NCI-H1436 (cell line): ENCODE results near the gene SRSF9.
"Not testable (repeated sequence)": the region's sequence is repeated elsewhere in the genome, so short reads cannot be mapped to it uniquely, and the experiment has no call there.

Experiments used
- DNase-seq: peaks from one replicate; lab custom pipeline; 2025; lab: John Stamatoyannopoulos, UW

Gene SRSF9

DNA sequence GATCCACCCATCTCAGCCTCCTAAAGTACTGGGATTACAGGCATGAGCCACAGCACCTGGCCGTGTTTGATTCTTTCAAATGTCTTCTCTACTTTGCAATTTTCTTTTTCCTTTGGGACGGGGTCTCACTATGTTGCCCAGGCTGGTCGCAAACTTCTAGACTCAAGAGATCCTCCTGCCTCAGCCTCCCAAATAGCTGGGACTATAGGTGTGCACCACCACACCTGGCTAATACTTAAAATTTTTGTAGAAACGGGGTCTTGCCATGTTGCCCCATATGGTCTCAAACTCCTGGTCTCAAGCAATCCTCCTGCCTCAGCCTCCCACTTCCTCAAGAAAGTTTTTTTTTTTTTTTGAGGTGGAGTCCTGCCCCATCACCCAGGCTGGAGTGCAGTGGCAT lies 21.6 kb downstream of the SRSF9 start:
- DNase-seq, result no peak

DNA sequence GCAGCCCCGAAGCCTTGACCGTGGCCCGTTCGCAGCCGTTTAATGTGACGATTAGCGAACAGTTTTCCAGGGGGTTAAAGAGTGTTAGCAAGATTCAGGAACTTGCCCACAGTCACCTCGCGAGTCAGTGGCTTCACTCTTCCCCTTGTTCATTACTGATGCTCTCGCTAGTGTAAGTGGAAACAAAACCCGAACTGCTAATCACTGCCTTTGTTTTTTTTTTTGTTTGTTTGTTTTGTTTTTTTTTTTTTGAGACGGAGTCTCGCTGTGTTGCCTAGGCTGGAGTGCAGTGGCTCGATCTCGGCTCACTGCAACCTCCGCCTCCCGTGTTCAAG lies 22.7 kb downstream of the SRSF9 start:
- not testable (repeated sequence) for DNase-seq

DNA sequence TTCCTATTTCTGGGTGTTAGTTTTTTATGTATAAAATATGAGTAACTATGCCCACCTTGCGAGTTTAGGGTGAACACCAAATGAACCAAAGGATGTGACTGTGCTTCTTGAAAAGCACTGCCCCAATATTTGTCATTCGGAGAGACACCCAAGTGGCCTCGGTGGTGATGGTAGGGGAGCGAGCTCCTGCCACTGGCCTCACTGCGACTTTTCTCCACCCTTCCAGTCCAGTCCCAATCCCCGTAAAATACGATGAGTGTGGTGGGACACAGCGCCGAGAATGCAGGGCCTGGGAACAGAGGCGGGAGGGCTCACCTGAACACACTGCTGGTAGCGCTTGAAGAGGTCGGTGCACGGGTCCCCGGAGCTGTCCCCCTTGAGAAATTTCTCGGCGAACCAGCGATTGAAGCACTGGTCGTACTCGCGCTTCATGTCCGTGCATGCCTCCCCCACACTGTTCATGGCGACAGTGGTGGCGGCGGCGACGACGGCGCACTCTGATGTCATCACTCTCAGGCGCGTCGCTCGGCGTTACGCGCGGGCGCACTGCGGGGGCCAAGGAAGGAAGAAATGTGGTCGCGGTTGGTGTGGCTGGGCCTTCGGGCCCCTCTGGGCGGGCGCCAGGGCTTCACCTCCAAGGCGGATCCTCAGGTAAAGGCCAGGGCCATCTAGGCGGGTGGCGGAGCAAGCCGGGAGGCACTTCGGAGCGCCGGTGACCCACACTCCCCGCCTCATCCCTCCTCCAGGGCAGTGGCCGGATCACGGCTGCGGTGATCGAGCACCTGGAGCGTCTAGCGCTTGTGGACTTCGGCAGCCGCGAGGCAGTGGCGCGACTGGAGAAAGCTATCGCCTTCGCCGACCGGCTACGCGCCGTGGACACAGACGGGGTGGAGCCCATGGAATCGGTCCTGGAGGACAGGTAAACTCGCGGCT lies 23.4 kb downstream of the SRSF9 start, which contains the start of the genes GATC and TRIAP1:
TSS of gene GATC (plus strand) at position 534 of the 933 bp plus-strand sequence. CDS start at position 571, 37 bp downstream.
TSS of gene TRIAP1 (minus strand) at position 474 of the 933 bp plus-strand sequence. CDS start at position 462, 12 bp downstream.
- DNase-seq, result peak; percentile 77

DNA sequence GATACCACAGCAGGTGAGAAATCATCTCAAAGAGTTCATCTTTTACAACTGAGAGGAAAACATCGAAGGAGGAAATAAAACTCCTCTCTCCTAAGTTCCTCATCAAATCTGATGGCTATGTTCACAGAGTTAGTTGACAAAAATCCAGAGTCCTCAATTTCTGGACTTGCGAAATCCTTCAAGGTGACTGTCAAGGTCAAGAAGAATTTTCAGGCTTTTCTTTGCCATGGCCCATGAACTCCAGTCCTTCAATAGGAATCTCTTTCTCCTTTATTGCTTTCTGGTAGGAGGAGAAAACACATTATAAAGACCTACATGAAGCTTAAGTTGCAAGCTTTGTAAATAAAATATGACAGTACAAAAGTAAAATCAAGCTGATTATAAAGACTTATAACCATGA lies 24.9 kb downstream of the SRSF9 start:
- no peak for DNase-seq

DNA sequence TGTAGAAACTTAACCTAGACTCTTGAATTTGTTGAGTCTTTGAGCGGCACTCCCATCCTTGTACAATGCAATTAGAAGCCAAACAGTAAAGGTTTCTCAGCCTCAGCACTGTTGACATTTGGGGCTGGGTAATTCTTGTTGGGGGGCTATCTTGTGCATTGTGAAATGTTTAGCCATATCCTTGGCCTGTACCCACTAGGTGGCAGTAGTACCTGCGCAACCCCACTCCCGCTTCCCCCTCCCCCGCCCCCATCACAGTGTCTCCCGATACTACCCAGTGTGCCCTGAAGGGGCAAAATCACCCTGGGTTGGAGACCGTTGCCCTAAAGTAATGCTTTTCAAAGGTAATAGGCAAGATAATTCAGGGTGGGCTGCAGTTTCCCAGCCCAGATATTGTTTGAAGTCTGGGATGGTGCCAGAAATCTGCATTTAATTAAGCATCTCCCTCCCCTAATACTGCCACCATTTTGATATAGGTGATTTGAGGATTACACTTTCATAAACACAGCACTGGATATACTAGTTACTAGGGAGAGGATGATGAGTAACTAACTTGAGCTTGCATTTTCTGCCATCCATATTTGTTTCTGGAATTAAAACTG lies 29.8 kb downstream of the SRSF9 start:
- peak; percentile 70 for DNase-seq

DNA sequence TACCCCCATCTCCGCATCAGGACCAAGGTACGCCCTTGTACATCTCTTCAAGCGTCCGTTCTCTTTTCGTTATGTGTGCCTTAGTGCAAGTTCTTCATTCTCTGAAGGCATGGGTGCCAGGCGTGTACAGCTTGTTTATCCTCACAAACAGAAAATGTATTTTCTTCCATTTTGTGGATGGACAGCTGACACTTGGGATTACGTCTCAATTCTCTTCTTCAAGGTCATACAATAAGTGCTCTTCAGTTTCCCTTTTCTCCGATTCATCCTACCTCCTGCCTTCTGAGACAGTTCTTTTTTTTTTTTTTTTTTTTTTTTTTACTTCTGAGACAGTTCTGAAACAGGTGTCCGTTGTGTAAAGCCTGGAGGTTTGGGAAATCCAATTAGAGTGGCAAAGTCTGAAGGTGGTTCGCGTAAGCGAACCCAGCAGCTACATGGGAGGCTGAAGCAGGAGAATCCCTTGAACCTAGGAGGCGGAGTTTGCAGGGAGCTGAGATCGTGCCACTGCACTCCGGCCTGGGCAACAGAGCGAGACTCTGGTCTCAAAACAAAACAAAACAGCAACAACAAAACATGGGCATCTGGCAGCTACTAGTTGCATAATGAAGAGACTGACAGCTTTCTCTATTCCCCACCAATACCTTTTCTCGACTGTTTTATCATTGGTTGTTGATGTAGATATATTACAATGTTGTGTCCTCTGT lies 30.9 kb downstream of the SRSF9 start:
- no peak for DNase-seq

DNA sequence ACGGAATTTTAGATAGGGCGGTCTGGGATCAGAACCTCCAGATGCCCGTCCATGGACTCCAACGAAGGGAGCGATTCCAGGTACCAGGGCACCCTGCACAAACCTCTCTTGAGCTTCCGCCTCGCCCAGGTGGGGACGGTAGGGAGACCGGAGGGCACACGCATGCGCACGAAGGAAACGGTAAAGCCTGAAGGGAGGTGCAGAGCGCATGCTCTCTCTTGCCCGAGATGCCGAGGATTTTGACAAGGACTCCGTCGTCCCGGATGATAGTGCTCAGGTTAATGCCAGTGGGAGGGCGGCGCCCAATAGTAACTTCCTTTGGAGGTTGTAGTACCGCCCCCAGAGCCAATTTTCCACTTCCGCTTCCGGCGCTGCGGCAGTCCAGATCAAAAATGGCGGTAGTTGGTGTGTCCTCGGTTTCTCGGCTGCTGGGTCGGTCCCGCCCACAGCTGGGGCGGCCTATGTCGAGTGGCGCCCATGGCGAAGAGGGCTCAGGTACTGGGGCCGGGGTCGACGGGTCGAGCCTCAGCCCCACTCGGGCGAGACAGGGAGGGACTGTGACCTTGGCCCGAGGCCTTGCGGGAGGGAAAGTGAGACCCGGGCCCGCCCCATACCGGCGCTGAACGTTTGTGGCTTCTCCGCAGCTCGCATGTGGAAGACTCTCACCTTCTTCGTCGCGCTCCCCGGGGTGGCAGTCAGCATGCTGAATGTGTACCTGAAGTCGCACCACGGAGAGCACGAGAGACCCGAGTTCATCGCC lies 31.6 kb downstream of the SRSF9 start, which contains the start of gene COX6A1:
TSS of gene COX6A1 (plus strand) at position 379 of the 760 bp plus-strand sequence. CDS start at position 393, 14 bp downstream.
- DNase-seq, result peak; percentile 99

DNA sequence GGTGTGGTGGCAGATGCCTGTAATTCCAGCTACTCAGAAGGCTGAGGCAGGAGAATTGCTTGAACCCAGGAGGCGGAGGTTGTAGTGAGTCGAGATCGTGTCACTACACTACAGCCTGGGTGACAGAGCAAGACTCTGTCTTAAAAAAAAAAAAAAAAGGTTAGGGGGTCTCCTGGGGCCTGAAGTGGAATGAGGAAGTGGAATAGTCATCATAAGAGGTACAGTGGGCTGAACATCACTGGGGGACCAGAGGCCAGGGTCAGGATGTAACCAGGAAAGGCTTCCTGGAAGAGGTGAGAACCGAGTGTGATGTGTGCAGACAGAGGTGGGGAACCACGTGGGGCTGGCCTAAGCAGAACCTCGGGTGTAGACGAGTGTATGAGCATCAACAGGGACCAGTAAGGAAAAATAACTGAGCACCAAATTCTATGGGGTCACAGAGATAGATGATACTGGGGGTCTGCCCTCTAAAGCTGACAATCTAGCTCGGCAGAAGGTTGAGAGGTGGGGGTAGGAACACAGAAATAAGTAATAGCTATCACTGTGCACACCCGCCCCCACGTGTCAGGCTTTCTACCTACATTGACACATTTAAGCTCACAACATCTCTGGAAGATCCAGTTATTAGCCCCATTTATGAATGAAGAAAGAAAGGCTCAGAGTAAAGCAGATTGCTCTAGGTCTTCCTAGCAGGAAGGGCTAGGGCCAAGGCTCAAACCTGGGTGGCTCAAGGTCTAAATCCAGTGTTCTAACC lies 36.6 kb downstream of the SRSF9 start:
- DNase-seq, result no peak

DNA sequence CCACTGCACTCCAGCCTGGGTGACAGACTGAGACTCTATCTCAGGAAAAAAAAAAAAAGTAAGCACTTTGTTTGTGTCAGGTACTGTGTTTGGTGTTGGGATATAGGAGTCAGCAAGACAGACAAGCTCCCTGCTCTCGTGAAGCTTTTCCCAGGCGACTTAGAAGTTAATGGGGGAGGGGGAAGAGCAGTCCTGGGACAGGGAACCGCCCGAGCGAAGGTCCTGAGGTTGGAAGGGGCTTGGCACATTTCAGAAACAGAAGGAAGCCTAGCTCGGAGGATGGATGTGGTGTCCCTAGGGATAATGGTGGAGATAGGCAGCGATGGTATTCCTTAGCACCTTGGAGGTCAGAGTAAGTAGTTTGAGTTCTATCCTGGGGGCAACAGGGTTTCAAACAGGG lies 40.2 kb downstream of the SRSF9 start:
- no peak for DNase-seq

DNA sequence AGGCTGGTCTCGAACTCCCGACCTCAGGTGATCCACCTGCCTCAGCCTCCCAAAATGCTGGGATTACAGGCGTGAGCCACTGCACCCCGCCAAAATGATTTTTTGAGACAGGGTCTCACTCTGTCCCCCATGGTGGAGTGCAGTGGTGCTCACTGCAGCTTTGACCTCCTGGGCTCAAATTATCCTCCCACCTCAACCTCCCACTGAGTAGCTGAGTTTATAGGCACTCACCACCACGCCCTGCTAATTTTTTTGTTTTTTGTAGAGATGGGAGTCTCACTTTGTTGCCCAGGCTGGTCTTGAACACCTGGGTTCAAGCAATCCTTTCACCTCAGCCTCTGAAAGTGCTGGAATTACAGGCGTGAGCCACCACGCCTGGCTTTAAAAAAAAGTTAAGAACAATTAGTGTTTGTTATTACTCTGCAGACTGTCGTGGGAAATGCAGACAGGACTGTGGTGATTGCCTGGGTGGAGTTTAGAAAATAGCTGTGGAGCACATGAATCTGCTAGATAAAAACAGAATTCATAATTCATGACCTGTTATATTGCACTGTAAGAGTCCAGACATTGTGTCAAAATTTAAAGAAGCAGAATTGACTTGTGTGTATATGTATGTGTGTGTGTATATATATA lies 40.8 kb downstream of the SRSF9 start:
- DNase-seq, result no peak

DNA sequence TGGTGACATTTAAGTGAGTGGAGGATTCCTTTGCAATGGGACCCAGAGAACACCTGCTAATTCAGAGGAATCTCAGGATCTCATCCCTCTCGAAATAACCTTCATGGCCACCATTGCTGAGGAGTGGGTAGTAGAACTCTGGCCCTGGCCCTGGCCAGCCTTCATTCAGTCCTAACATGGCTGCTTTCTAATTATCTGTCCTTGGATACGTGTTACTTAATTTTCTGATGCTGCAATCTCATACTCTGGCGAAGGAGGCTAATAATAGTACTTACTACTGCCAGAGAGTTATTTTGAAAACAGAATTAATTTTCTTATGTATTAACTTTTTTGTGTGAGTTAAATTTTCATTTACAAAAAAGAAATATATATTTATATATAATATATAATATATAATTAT lies 43.8 kb downstream of the SRSF9 start:
- no peak for DNase-seq

DNA sequence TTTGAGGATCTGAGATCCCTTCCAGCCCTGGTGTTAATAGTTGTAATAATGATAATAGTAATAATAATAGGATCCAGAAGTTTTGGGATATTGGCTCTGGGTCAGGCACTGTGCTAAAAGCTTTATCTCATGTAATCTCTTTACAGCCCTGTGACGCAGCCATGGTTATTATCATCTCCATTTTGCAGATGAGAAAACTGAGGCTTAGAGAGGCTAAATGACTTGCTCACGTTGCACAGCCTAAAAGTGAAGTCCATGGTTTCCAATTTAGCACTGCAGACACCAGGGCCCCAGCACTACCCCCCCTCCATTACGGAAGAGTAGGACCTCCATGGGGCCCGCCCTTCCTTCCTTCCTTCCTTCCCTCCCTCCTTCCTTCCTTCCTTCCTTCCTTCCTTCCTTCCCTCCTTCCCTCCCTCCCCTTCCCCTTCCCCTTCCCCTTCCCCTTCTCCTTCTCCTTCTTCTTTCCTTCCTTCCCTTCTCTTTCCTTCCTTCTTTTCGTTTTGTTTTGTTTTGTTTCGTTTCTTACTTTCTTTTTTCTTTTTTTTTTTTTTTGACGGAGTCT lies 46.6 kb downstream of the SRSF9 start:
- DNase-seq, result no peak

DNA sequence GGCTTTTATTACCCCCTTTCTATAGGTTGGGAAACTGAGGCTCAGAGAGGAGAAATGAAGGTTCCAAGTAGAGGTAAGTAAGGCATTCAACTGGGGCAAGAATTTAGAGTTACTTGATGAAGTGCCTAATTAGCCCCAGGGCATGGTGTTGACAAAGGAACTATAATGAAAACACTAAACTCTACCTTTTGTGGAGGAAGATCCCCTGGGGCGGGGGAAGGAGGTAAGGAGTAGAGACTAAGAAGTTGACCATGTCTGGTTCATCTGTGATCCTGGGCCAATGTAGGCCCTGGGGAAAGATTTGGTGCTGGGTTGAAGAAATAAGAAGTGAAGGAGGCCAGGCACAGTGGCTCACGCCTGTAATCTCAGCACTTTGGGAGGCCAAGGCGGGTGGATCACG lies 47.8 kb downstream of the SRSF9 start:
- DNase-seq, result no peak

DNA sequence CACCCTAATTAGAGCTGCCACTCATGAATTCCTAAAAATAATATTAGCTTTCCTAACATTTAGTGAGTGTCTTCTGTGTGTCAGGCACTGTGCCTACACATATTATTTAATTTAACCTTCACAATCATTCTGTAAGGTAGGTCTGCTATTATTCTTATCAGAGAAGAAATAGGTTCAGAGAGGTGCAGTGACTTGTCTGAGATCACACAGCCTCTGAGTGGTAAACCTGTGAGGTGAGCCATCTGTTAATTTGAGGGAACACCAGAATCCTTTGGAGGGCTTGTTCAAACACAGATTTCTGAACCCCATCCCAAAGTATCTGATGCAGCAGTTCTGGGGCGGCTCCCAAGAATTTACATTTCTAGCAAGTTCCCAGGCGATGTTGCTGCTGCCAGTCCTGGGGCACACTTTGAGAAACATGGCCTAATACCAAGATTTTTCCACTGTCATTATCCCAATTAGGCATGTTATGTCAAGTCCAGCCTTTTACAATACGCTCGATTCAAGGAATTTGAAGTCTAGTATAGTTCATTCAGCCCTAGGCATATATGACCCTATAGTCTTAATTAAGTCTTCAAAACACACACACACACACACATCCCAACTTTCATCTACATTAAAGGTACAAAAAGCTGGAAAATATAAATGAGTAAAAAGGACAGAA lies 51.5 kb downstream of the SRSF9 start:
- DNase-seq, result no peak

DNA sequence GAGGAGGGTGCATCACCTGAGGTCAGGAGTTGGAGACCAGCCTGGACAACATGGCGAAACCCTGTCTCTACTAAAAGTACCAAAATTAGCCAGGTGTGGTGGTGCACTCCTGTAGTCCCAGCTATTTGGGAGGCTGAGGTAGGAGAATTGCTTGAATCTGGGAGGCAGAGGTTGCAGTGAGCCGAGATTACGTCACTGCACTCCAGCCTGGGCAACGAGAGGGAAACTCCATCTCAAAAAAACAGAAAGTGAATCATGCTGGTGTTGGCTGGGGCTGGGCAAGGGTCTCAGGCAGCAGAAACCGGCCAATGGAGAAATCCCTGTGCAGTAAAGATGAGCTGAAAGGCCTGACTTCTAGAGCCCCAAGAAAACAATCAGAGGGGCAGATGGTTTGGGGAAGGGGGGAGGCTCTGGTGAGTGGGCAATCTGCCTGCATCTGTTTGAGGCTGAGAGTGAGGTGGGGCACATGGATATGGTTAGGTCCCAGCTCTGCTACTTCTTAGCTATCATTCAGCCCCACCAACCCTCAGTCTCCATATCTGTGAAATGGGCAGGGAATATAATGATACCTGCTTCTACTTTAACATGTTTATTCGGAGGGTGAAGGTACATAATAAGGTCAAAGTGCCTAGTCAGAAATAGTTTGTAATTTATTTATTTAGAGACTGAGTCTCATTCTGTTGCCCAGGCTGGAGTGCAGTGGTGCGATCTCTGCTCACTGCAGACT lies 52.9 kb downstream of the SRSF9 start:
- no peak for DNase-seq

DNA sequence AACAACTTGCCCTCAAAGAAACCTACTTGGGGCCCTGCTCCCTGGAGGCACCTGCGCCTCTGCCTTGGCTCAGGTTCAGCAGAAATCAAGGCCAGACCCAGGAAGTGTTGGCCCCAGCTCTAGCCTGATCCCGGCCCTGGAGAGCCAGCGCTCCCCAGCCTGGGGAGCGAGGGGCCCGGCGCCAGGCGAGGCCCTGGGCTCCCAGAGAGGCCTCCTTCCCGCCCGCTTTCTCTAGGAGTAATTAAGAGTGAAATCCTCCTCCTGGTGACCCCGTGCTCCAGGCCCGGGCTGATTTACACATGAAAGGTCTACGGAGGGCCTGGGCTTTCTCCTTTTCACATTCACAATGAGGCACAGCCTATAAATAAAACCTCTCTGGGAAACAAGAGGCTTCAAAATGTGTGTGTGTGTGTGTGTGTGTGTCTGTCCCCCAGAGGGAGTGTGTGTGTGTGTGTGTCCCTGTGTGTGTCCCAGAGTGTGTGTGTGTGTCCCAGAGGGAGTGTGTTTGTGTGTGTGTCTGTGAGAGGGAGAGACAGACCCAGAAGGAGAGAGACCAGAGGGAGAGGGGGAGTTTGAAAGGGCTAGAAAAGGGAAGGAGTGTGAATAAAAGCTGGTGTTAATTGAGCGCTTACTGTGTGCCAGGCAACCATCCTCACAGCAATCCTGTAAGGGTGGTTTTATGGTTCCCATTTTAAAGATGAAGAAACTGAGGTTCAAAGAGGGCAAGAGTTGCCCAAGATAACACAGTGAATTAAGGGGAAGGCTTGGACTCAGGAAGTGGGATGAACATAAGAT lies 55.5 kb downstream of the SRSF9 start:
- DNase-seq, result no peak

DNA sequence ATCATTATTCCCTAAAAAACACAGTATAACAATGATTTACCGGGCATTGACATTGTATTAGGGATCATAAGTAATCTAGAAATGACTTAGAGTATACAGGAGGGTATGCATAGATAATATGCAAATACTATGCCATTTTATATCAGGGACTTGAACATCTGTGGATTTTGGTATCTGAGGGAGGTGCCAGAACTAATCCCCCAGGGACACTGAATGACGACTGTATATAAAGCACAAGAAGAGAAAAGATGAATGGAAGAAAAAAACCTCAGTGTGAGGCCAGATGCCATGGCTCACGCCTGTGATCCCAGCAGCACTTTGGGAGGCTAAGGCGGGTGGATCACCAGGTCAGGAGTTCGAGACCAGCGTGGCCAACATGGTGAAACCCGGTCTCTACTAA lies 57.1 kb downstream of the SRSF9 start:
- DNase-seq, result no peak
